CD4-positive, alpha-beta T cell (primary cell): ENCODE measurements around the gene MOSPD3. TPM values are rescaled to one million over a fixed set of nuclear protein-coding genes. Genes with fewer than 3 reads are reported as not detected.

ENCODE experiments used
- ATAC-seq: fragments of 200-7000 bp; cut with Tn5 transposase; one replicate; pipeline ENCODE4 v1.10.0; 2022; ENCODE audit warnings: mild to moderate bottlenecking; ENCODE audit not compliant: poor library complexity
- CTCF ChIA-PET: fragments of 350-600 bp; sonication (Branson Sonifier 250); formaldehyde crosslinking; loops from one replicate; lab custom pipeline; 2021; ENCODE audit warnings: antibody characterized with exemption, inconsistent platforms; lab: Charles Lee
- POLR2A ChIA-PET: fragments of 350-600 bp; sonication (Branson Sonifier 250); formaldehyde crosslinking; loops from one replicate; lab custom pipeline; 2021; ENCODE audit warnings: antibody characterized with exemption, inconsistent platforms; lab: Charles Lee
- DNase-seq, 14 experiments: peaks; one replicate each; pipeline ENCODE4 v3.0.0-alpha.2; 2013 to 2020; ENCODE audit warnings: mixed read lengths in 2 of 14
- H3K27ac ChIP-seq, 2 donors: one replicate each; pipeline versions ENCODE4 v1.5.1 to v1.7.0; 2013; ENCODE audit warnings: low read length in 2 of 2, low read depth in 1 of 2, mild to moderate bottlenecking in 1 of 2
- H3K27me3 ChIP-seq, 2 experiments: 1 replicate in 1 of 2; 2 replicates in 1 of 2; pipeline versions ENCODE4 v1.6.1 to v1.7.0; 2013; ENCODE audit warnings: low read length in 2 of 2, control low read depth in 1 of 2, mild to moderate bottlenecking in 1 of 2, moderate library complexity in 1 of 2; ENCODE audit not compliant: insufficient read depth in 2 of 2, control insufficient read depth in 1 of 2
- H3K36me3 ChIP-seq: one replicate; pipeline ENCODE4 v1.6.1; 2013; ENCODE audit warnings: low read length, control low read depth; ENCODE audit not compliant: insufficient read depth
- H3K4me1 ChIP-seq: one replicate; pipeline ENCODE4 v1.6.1; 2013; ENCODE audit warnings: low read length, control low read depth; ENCODE audit not compliant: insufficient read depth
- H3K4me3 ChIP-seq: one replicate; pipeline ENCODE4 v1.5.1; 2013; ENCODE audit warnings: mild to moderate bottlenecking, low read length, moderate library complexity
- H3K9me3 ChIP-seq, 2 experiments: 1 replicate in 1 of 2; 2 replicates in 1 of 2; pipeline versions ENCODE4 v1.6.1 to v1.7.0; 2013; ENCODE audit warnings: low read length in 2 of 2, mild to moderate bottlenecking in 2 of 2, control low read depth in 1 of 2, moderate library complexity in 1 of 2; ENCODE audit not compliant: control insufficient read depth in 1 of 2, insufficient read depth in 1 of 2
- H3K27ac Mint-ChIP-seq: one replicate; pipeline ENCODE4 v1.8.0; 2020; ENCODE audit warnings: mixed read lengths
- H3K27me3 Mint-ChIP-seq: one replicate; pipeline ENCODE4 v1.8.0; 2021; ENCODE audit warnings: mixed read lengths
- H3K36me3 Mint-ChIP-seq: one replicate; pipeline ENCODE4 v1.8.0; 2021; ENCODE audit warnings: low read depth, mixed read lengths
- H3K4me1 Mint-ChIP-seq: one replicate; pipeline ENCODE4 v1.8.0; 2021; ENCODE audit warnings: low read depth, mixed read lengths
- H3K4me3 Mint-ChIP-seq: one replicate; pipeline ENCODE4 v1.8.0; 2020; ENCODE audit warnings: mild to moderate bottlenecking, mixed read lengths
- H3K9me3 Mint-ChIP-seq: one replicate; pipeline ENCODE4 v1.8.0; 2020; ENCODE audit warnings: mixed read lengths
- CTCF ChIP-seq: fragments of 200-600 bp; IDR thresholded peaks from one replicate; pipeline ENCODE4 v1.8.0; 2022; ENCODE audit warnings: antibody characterized with exemption, mild to moderate bottlenecking
- intact Hi-C, 2 experiments: fragments of 100-400 bp; cut with DNase I in 1 of 2; cut with micrococcal nuclease in 1 of 2; formaldehyde crosslinking; loops; one replicate each; pipeline versions ENCODE4 v1.15.1 to v1.9.0; 2023 to 2025; cut with DNase I, micrococcal nuclease
- total RNA-seq, 174 experiments: library from RNA in 2 of 174; stranded (reverse) in 2 of 174; gene quantifications; one replicate each; pipeline ENCODE4 v1.2.3 and lab custom pipeline; 2021 to 2026

MOSPD3 gene
- total RNA-seq, 2 experiments from 2014 or later, result 8.5 to 10.9 TPM

DNA sequence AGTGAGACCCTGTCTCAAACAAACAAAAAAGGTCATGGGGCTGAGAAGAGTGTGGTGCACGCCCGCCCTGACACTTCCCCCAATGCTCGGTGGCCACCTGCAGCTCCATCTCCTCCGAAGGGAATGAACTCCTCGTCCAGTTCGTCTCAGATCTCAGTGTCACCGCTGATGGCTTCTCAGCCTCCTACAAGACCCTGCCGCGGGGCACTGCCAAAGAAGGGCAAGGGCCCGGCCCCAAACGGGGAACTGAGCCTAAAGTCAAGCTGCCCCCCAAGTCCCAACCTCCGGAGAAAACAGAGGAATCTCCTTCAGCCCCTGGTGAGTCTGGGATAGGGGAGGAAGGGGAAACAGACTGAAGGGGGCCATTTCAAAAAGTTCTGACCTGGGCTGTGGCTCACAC, 6.0 kb upstream of the MOSPD3 start:
- Mint-ChIP-seq H3K27me3 (no peaks in the 10 kb centered on the region), H3K27ac (peak overlapping the region; percentile 14), H3K9me3 (no peaks in the 10 kb centered on the region), H3K4me3 (peak overlapping the region; percentile 62), H3K4me1 (peaks cover 28% of the 10 kb centered on the region), H3K36me3 (no peaks in the 10 kb centered on the region)
- no peak overlapping the region for H3K4me3 ChIP-seq
- H3K27ac ChIP-seq, result no peak overlapping the region
- no peaks in the 10 kb centered on the region for H3K36me3 ChIP-seq
- ChIA-PET POLR2A (interaction anchor here (1.4 to 5.2 kb wide), 3 partner anchors 20 to 99 kb away, joined by 3 to 48 read pairs (median 8); partner anchors contain the start of genes FBXO24, LRCH4 and POP7), CTCF (interaction anchor here (0.6 to 0.7 kb wide), 3 partner anchors 18 to 111 kb away, joined by 3 read pairs; no protein-coding TSS in a partner anchor)
- peaks cover 29% of the 10 kb centered on the region for H3K4me1 ChIP-seq
- H3K9me3 ChIP-seq, result no peaks in the 10 kb centered on the region
- ATAC-seq, result no peak
- TF ChIP-seq CTCF, result no peak
- intact Hi-C loops, result no loop called here
- H3K27me3 ChIP-seq, result no peaks in the 10 kb centered on the region
- DNase-seq, result no peak

DNA sequence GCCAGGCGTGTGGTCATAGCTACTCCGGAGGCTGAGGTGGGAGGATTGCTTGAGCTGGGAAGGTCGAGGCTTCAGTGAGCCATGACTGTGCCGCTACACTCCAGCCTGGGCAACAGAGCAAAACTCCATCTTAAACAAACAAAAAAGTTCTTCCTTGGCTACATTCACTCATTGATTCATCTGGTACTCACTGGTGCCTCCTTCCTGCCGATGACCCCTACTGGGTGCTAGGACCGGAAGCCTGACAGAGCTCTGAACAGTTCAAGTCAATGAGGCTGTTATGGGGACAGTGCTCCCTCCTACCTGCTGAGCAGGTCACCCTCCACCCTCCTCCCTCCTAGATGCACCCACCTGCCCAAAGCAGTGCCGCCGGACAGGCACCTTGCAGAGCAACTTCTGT, 5.2 kb upstream of the MOSPD3 start:
- POLR2A ChIA-PET, result interaction anchor here (0.6 to 5.2 kb wide), 3 partner anchors 22 to 99 kb away, joined by 3 to 48 read pairs (median 8); partner anchors contain the start of genes FBXO24, LRCH4 and POP7

GRCh38 chr7:100609958-100610357, 2.4 kb upstream of the MOSPD3 start:
- CTCF ChIA-PET, result interaction anchor here (1.0 kb wide), 1 partner anchor 102 kb away, joined by 3 read pairs; no protein-coding TSS in a partner anchor
- peaks cover 38% of the 10 kb centered on the region for H3K4me1 Mint-ChIP-seq

More for the DNA sequence above, 5.2 kb upstream of the MOSPD3 start:
- no peaks in the 10 kb centered on the region for H3K27me3 Mint-ChIP-seq
- no peaks in the 10 kb centered on the region for H3K9me3 ChIP-seq
- peaks cover 32% of the 10 kb centered on the region for H3K4me1 Mint-ChIP-seq
- peak overlapping the region; percentile 74 for H3K4me3 Mint-ChIP-seq
- no peak for ATAC-seq
- no peak for TF ChIP-seq CTCF
- no peak overlapping the region for H3K4me3 ChIP-seq
- peaks cover 33% of the 10 kb centered on the region for H3K4me1 ChIP-seq
- no peak overlapping the region for H3K27ac Mint-ChIP-seq
- H3K36me3 ChIP-seq, result no peaks in the 10 kb centered on the region
- DNase-seq, result no peak
- no peaks in the 10 kb centered on the region for H3K36me3 Mint-ChIP-seq
- CTCF ChIA-PET, result interaction anchor here (0.7 kb wide), 1 partner anchor 112 kb away, joined by 3 read pairs; no protein-coding TSS in a partner anchor
- intact Hi-C loops, result no loop called here
- no peaks in the 10 kb centered on the region for H3K9me3 Mint-ChIP-seq
- H3K27ac ChIP-seq, result no peak overlapping the region
- H3K27me3 ChIP-seq, result no peaks in the 10 kb centered on the region

More at GRCh38 chr7:100609958-100610357, 2.4 kb upstream of the MOSPD3 start:
- Mint-ChIP-seq H3K36me3 (peaks cover 5% of the 10 kb centered on the region), H3K27ac (peak overlapping the region; percentile 97), H3K4me3 (peak overlapping the region; percentile 81), H3K9me3 (no peaks in the 10 kb centered on the region), H3K27me3 (no peaks in the 10 kb centered on the region)
- POLR2A ChIA-PET, result no interaction called here
- Histone ChIP-seq H3K27ac (no peak overlapping the region), H3K4me3 (no peak overlapping the region), H3K4me1 (peaks cover 37% of the 10 kb centered on the region), H3K36me3 (peaks cover 2% of the 10 kb centered on the region), H3K27me3 (no peaks in the 10 kb centered on the region), H3K9me3 (no peaks in the 10 kb centered on the region)
- intact Hi-C loops, result loop anchor here in 1 of 2 experiments (5.0 kb wide), 1 partner anchor 82 kb away; the partner anchor contains the start of gene GIGYF1
- no peak for TF ChIP-seq CTCF
- ATAC-seq (no peak), DNase-seq (no peak)
